HFFc6 (cell line): ENCODE results near the gene ZNF343. TPM values are rescaled to one million over a fixed set of nuclear protein-coding genes. Genes with fewer than 3 reads are reported as not detected.

ENCODE experiments used
- DNase-seq: peaks from one replicate; pipeline ENCODE4 v3.0.0-alpha.2; 2018
- H3K27ac Mint-ChIP-seq: 2 replicates; pipeline ENCODE4 v1.8.0; 2020; ENCODE audit warnings: mild to moderate bottlenecking, mixed read lengths
- H3K27me3 Mint-ChIP-seq: 2 replicates; pipeline ENCODE4 v1.8.0; 2021; ENCODE audit warnings: mild to moderate bottlenecking, moderate library complexity, mixed read lengths; ENCODE audit not compliant: insufficient read depth
- H3K36me3 Mint-ChIP-seq: 2 replicates; pipeline ENCODE4 v1.8.0; 2021; ENCODE audit warnings: low read depth, mixed read lengths
- H3K4me1 Mint-ChIP-seq: 2 replicates; pipeline ENCODE4 v1.8.0; 2020; ENCODE audit warnings: low read depth, mixed read lengths
- H3K4me3 Mint-ChIP-seq: 2 replicates; pipeline ENCODE4 v1.8.0; 2020; ENCODE audit warnings: mild to moderate bottlenecking, moderate library complexity, mixed read lengths
- H3K9me3 Mint-ChIP-seq: 2 replicates; pipeline ENCODE4 v1.8.0; 2020; ENCODE audit warnings: mild to moderate bottlenecking, mixed read lengths
- total RNA-seq, 6 experiments: library from RNA; stranded (reverse); fragmentation: NEBNext Ultra II Directional; extraction: Animal tissue kit (Norgen Biotek cat#: 25700); gene quantifications; 2 replicates in 1 of 6; 3 replicates in 5 of 6; pipeline ENCODE4 v1.2.3, GENCODE V29; 2021
- TF ChIP-seq, protein P1 (sequence below): fragments of 200-600 bp; sonication (generic); IDR thresholded peaks from 2 replicates; pipeline ENCODE4 v1.5.0; 2021; ENCODE audit warnings: antibody characterized with exemption, mild to moderate bottlenecking

Gene ZNF343
- total RNA-seq, 6 experiments from 2014 or later: 6.4 to 9.4 (median 8.8) TPM

DNA sequence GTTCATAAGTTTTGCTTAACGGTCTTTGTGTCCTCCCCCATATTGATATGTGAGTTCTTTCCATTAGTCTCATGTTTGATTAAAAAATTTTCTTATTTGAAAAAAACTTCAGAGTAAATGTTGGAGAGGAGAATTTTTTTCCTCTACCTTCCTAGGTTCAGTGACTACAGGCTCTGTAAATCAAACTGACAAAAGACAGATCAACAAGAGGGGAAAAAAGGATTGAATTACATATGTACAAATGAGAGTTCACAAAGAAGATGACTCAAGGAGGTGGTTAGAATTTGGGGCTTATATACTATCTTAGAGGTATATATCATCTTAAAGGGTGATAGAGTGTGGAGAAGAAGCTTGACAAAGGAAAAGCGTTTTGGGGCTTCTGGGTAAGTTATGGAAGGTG lies 33.2 kb upstream of the ZNF343 start:
- H3K36me3 Mint-ChIP-seq: no peaks in the 10 kb centered on the region; the same call in 1 of the 2 replicates
- no peak overlapping the region for H3K4me3 Mint-ChIP-seq
- H3K27ac Mint-ChIP-seq: no peak overlapping the region
- H3K27me3 Mint-ChIP-seq: peaks cover 51% of the 10 kb centered on the region
- no peaks in the 10 kb centered on the region for H3K4me1 Mint-ChIP-seq
- DNase-seq: no peak
- H3K9me3 Mint-ChIP-seq: no peaks in the 10 kb centered on the region
- TF ChIP-seq, protein P1, sequence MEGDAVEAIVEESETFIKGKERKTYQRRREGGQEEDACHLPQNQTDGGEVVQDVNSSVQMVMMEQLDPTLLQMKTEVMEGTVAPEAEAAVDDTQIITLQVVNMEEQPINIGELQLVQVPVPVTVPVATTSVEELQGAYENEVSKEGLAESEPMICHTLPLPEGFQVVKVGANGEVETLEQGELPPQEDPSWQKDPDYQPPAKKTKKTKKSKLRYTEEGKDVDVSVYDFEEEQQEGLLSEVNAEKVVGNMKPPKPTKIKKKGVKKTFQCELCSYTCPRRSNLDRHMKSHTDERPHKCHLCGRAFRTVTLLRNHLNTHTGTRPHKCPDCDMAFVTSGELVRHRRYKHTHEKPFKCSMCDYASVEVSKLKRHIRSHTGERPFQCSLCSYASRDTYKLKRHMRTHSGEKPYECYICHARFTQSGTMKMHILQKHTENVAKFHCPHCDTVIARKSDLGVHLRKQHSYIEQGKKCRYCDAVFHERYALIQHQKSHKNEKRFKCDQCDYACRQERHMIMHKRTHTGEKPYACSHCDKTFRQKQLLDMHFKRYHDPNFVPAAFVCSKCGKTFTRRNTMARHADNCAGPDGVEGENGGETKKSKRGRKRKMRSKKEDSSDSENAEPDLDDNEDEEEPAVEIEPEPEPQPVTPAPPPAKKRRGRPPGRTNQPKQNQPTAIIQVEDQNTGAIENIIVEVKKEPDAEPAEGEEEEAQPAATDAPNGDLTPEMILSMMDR: no peak

DNA sequence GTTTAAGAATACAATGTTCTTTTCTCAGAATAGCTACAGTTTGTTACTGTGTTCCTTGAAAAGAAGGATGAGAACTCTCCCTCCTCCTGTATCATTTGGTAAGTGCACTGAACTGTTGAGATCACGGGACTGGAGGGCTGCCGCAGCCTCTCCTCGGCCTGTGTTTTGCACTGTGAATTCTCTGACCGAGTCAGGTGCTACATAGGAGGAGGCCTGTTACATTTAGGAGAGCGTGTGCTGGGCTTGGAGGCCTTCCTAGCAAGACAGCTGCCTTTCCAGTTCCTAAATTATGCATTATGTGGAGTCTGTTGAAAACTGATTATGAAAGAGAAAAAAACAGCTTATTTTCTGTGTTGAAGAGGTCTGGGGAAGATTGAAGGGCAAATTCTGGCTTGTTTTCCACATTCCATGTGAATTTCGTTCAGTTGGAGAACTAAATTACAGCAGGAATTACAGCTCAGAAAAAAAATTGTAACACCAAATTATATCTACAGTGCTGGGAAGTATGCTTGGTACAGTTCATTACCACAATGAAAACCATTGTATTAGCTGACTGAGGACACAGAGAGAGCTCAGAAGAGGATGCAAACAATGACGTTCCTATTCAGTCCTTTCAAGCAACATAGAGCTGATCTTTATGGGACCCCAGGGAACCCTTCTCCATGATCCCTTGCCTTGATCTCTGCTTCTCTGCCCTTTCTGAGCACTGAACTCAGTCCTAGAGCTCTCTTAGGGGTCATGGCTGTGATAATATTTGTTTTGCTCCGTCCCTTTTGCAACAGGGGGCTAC lies 30.4 kb upstream of the ZNF343 start:
- H3K9me3 Mint-ChIP-seq: no peaks in the 10 kb centered on the region
- H3K27me3 Mint-ChIP-seq: peaks cover 68% of the 10 kb centered on the region
- H3K4me3 Mint-ChIP-seq: no peak overlapping the region
- H3K36me3 Mint-ChIP-seq: no peaks in the 10 kb centered on the region; the same call in 1 of the 2 replicates
- DNase-seq: no peak
- no peaks in the 10 kb centered on the region for H3K4me1 Mint-ChIP-seq
- H3K27ac Mint-ChIP-seq: no peak overlapping the region
- TF ChIP-seq, protein P1: no peak

DNA sequence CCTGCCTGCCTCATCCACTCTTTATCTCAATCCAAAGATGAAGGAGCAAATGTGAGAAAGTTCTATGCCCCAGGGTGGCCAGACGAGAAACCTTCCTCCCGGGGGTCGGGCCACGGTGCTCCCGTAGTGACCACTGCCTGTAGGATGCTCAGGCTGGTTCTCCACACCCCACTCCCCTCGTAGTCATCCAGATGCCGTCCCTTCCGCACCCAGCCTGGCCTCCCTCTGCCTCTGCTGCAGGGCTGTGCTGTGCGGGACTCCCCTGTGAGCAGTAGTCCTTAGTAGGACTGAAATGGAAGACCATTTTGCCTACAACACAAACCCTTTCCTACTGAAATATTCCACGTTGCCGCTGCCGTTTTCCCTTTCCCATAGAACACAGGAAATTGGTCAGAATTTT lies 29.6 kb upstream of the ZNF343 start:
- peaks cover 75% of the 10 kb centered on the region for H3K27me3 Mint-ChIP-seq
- H3K4me3 Mint-ChIP-seq: no peak overlapping the region
- no peaks in the 10 kb centered on the region; the same call in 1 of the 2 replicates for H3K36me3 Mint-ChIP-seq

DNA sequence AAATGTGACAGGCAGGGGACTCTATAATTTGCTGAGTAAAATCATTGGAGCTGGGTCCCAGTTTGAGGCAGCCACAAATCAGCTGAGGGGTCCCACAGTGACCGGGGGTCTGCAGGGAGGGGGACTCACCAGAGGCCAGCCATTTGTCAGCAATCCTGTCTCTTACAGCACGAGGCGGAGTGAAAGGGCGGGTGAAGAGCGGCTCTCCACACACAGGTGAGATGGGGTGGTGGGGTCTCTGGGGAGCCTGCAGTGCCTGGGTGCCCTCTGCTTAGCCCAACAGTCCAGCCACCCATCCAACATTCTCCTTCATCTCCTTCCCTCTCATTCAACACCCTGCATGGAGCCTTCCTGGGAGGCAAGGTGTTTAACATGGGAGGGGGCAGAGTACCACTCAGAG lies 28.4 kb upstream of the ZNF343 start:
- Mint-ChIP-seq H3K27ac (no peak overlapping the region), H3K4me3 (no peak overlapping the region), H3K36me3 (no peaks in the 10 kb centered on the region; the same call in 1 of the 2 replicates), H3K9me3 (no peaks in the 10 kb centered on the region), H3K4me1 (no peaks in the 10 kb centered on the region), H3K27me3 (peaks cover 72% of the 10 kb centered on the region)
- TF ChIP-seq, protein P1: no peak
- DNase-seq: no peak

More for the DNA sequence above, 29.6 kb upstream of the ZNF343 start:
- no peak for DNase-seq
- TF ChIP-seq, protein P1: no peak
- H3K27ac Mint-ChIP-seq: no peak overlapping the region
- no peaks in the 10 kb centered on the region for H3K9me3 Mint-ChIP-seq
- H3K4me1 Mint-ChIP-seq: no peaks in the 10 kb centered on the region

DNA sequence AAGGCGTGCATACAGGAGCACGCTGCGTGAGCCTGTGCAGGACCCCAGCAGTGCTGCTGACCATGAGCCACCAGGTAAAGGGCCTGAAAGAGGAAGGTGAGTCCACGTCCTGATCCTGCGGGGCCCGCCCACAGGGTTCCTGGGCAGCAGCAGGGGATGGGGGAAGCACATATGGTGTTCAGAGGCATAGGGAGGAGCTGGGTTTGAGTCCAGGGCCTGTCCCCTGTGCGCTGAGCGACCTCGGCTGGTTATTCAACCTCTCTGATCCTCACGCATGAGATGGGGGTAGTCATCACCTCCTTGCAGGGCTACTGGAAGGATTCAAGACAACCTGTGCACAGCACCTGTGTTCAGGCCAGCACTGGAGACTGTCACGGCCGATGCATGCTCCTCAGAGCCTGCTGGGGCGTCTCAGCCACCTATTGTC lies 27.9 kb upstream of the ZNF343 start, which contains the start of gene TMC2:
TSS of gene TMC2 (plus strand) at position 14 of the 427 bp plus-strand sequence. CDS start at position 63, 49 bp downstream.
- Mint-ChIP-seq H3K4me3 (no peak within 1 kb of the TSS), H3K27me3 (peaks cover 68% of the 10 kb centered on the region), H3K9me3 (no peaks in the 10 kb centered on the region), H3K4me1 (no peaks in the 10 kb centered on the region), H3K36me3 (no peaks in the 10 kb centered on the region; the same call in 1 of the 2 replicates), H3K27ac (no peak within 1 kb of the TSS)
- DNase-seq: no peak
- TF ChIP-seq, protein P1: no peak
